ENCODE results near the gene PSMD5. TPM values are rescaled to one million over a fixed set of nuclear protein-coding genes. Genes with fewer than 3 reads are reported as not detected.

The PSMD5 gene
- total RNA-seq, 1 donor from 2014 or later = 54.3 TPM

DNA sequence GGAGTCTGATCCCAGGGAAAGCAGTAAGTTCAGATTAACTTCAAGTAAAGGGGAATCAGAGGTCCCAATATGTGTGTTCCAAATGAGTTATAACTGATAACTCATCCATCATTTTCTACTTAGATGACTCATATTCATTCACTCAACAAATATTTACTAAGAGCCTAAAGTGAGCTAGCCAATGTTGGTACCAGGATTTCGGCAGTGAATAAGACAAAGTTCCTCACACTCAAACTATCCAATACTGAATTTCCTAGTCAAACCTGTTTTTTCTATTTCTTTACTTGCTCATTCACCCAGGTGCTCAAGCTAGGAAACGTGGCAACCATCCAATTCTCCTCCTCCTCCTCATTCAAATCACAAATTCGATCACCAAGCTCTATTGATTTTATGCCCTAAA, 75.3 kb downstream of the PSMD5 start:
- no peaks in the 10 kb centered on the region for H3K27me3 Mint-ChIP-seq (ENCODE audit: low read depth)
- H3K27ac Mint-ChIP-seq (ENCODE audit: unreplicated experiment) = no peak overlapping the region
- H3K4me3 Mint-ChIP-seq = no peak overlapping the region
- TF ChIP-seq, protein P1, sequence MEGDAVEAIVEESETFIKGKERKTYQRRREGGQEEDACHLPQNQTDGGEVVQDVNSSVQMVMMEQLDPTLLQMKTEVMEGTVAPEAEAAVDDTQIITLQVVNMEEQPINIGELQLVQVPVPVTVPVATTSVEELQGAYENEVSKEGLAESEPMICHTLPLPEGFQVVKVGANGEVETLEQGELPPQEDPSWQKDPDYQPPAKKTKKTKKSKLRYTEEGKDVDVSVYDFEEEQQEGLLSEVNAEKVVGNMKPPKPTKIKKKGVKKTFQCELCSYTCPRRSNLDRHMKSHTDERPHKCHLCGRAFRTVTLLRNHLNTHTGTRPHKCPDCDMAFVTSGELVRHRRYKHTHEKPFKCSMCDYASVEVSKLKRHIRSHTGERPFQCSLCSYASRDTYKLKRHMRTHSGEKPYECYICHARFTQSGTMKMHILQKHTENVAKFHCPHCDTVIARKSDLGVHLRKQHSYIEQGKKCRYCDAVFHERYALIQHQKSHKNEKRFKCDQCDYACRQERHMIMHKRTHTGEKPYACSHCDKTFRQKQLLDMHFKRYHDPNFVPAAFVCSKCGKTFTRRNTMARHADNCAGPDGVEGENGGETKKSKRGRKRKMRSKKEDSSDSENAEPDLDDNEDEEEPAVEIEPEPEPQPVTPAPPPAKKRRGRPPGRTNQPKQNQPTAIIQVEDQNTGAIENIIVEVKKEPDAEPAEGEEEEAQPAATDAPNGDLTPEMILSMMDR (conservative IDR thresholded peaks at IDR 0.05) = no peak
- H3K9me3 Mint-ChIP-seq = no peaks in the 10 kb centered on the region
- H3K4me1 Mint-ChIP-seq = no peaks in the 10 kb centered on the region
- peaks cover 6% of the 10 kb centered on the region for H3K36me3 Mint-ChIP-seq (ENCODE audit: low read depth)
- DNase-seq (ENCODE audit: low read depth, low spot score) = no peak

Other genes starting within 250 kb of the PSMD5 start
- gene MEGF9, start 128.5 kb downstream of the PSMD5 start, total RNA-seq = 22.2 and 23.3 TPM in 2 replicates
- gene FBXW2, start 49.5 kb downstream of the PSMD5 start, total RNA-seq = 63.3 and 65.4 TPM in 2 replicates
- 100.0 and 110 TPM in 2 replicates for gene PHF19, start 34.3 kb upstream of the PSMD5 start, total RNA-seq
- 3.5 and 3.8 TPM in 2 replicates for gene TRAF1, start 83.9 kb upstream of the PSMD5 start, total RNA-seq
- gene C5, start 207.4 kb upstream of the PSMD5 start, total RNA-seq = 8.3 and 9.4 TPM in 2 replicates
- 27.6 and 31.4 TPM in 2 replicates for gene CNTRL, start 232.0 kb upstream of the PSMD5 start, total RNA-seq

Data from neural crest cell (in vitro differentiated cells).